SK-N-SH (cell line): Measurements from ENCODE around the gene TNXB. TPM values are rescaled to one million over a fixed set of nuclear protein-coding genes. Genes with fewer than 3 reads are reported as not detected.
A peak's percentile ranks its signal among the peaks of the same experiment; 100 is the strongest.

Experiments used
- CTCF ChIA-PET: fragments of 300-600, 350-600 bp; formaldehyde crosslinking; extraction: SDS; loops from one replicate; lab custom pipeline; 2021; lab: Yijun Ruan, JAX
- POLR2A ChIA-PET: fragments of 350-600 bp; sonication (Branson Sonifier 250); formaldehyde crosslinking; extraction: SDS; loops from one replicate; lab custom pipeline; 2020; ENCODE audit warnings: antibody characterized with exemption, inconsistent platforms; lab: Yijun Ruan, JAX
- DNase-seq: peaks from one replicate; pipeline ENCODE4 v3.0.0; 2012
- H2AFZ ChIP-seq: fragments of 200-600 bp; sonication (generic); 2 replicates; pipeline ENCODE4 v1.8.1; 2016; ENCODE audit warnings: antibody characterized with exemption, mild to moderate bottlenecking, low read depth
- H3F3A ChIP-seq: fragments of 200-600 bp; sonication (generic); replicated peaks from 2 replicates; pipeline ENCODE3; 2016; ENCODE audit warnings: antibody characterized with exemption, mild to moderate bottlenecking; ENCODE audit not compliant: insufficient read depth
- H3K27ac ChIP-seq, 2 experiments: fragments of 200-500 bp in 1 of 2; fragments of 200-600 bp in 1 of 2; sonication (Bioruptor generic) in 1 of 2; sonication (generic), shearing (Covaris generic) in 1 of 2; 2 replicates each; pipeline versions ENCODE4 v1.5.1 to v1.6.1; 2014 to 2016; ENCODE audit warnings: low read depth in 2 of 2, inconsistent platforms in 1 of 2, low read length in 1 of 2, mild to moderate bottlenecking in 1 of 2, mixed read lengths in 1 of 2
- H3K27me3 ChIP-seq: fragments of 200-600 bp; sonication (generic), shearing (Covaris generic); 2 replicates; pipeline ENCODE4 v1.6.1; 2016; ENCODE audit warnings: mixed run types; ENCODE audit not compliant: insufficient read depth
- H3K36me3 ChIP-seq, 2 experiments: fragments of 200-500 bp in 1 of 2; fragments of 200-600 bp in 1 of 2; sonication (Bioruptor generic) in 1 of 2; sonication (generic) in 1 of 2; replicated peaks in 1 of 2; 2 replicates each; pipeline versions ENCODE3 to v1.5.1; 2014 to 2016; ENCODE audit warnings: low read length in 1 of 2, mild to moderate bottlenecking in 1 of 2; ENCODE audit not compliant: insufficient read depth in 2 of 2, control insufficient read depth in 1 of 2
- H3K4me1 ChIP-seq, 2 experiments: fragments of 200-500 bp in 1 of 2; fragments of 200-600 bp in 1 of 2; sonication (Bioruptor generic) in 1 of 2; sonication (generic), shearing (Covaris generic) in 1 of 2; 2 replicates each; pipeline versions ENCODE4 v1.5.1 to v1.6.1; 2014 to 2016; ENCODE audit warnings: low read depth in 1 of 2, low read length in 1 of 2, mixed run types in 1 of 2; ENCODE audit not compliant: insufficient read depth in 2 of 2, control insufficient read depth in 1 of 2
- H3K4me2 ChIP-seq: fragments of 200-600 bp; sonication (generic), shearing (Covaris generic); 2 replicates; pipeline ENCODE4 v1.6.1; 2017; ENCODE audit warnings: mixed run types
- H3K4me3 ChIP-seq, 2 experiments: fragments of 200-500 bp in 1 of 2; fragments of 200-600 bp in 1 of 2; sonication (Bioruptor generic) in 1 of 2; sonication (generic), shearing (Covaris generic) in 1 of 2; 2 replicates each; pipeline versions ENCODE4 v1.5.1 to v1.8.1; 2014 to 2016; ENCODE audit warnings: low read depth in 2 of 2, inconsistent platforms in 1 of 2, low read length in 1 of 2, mild to moderate bottlenecking in 1 of 2, mixed read lengths in 1 of 2, moderate library complexity in 1 of 2
- H3K79me2 ChIP-seq: fragments of 200-600 bp; sonication (generic); 2 replicates; pipeline ENCODE4 v1.8.1; 2017; ENCODE audit warnings: mild to moderate bottlenecking; ENCODE audit not compliant: insufficient read depth
- H3K9ac ChIP-seq: fragments of 200-600 bp; sonication (generic); 2 replicates; pipeline ENCODE4 v1.6.1; 2017; ENCODE audit warnings: mixed run types
- H3K9me2 ChIP-seq: fragments of 200-600 bp; sonication (generic); 2 replicates; pipeline ENCODE4 v1.6.1; 2017; ENCODE audit warnings: mixed run types
- H3K9me3 ChIP-seq: fragments of 200-600 bp; sonication (generic); 2 replicates; pipeline ENCODE4 v1.6.1; 2017; ENCODE audit warnings: mixed run types, mild to moderate bottlenecking, moderate library complexity
- H4K20me1 ChIP-seq: fragments of 200-600 bp; sonication (generic); 2 replicates; pipeline ENCODE4 v1.6.1; 2017; ENCODE audit warnings: mild to moderate bottlenecking, mixed run types; ENCODE audit not compliant: insufficient read depth
- ELF1 ChIP-seq: IDR thresholded peaks from 2 replicates; pipeline ENCODE4 v1.4.0; 2012
- EP300 ChIP-seq, 2 experiments: IDR thresholded peaks; 2 replicates each; pipeline versions ENCODE4 v1.4.0 to v1.6.1; 2012; ENCODE audit warnings: borderline replicate concordance in 1 of 2, low read depth in 1 of 2, low read length in 1 of 2
- MAX ChIP-seq: IDR thresholded peaks from 2 replicates; pipeline ENCODE4 v1.4.0; 2012; ENCODE audit warnings: low read depth
- MXI1 ChIP-seq: IDR thresholded peaks from 2 replicates; pipeline ENCODE4 v1.6.1; 2012; ENCODE audit warnings: mild to moderate bottlenecking, low read depth, low read length, improper control_type of control experiment
- POLR2AphosphoS5 ChIP-seq: IDR thresholded peaks from 2 replicates; pipeline ENCODE4 v1.6.1; 2012; ENCODE audit warnings: low read depth, low read length
- RAD21 ChIP-seq: IDR thresholded peaks from 2 replicates; pipeline ENCODE4 v1.6.1; 2012; ENCODE audit warnings: mild to moderate bottlenecking, low read length
- RCOR1 ChIP-seq: fragments of 150-350 bp; IDR thresholded peaks from 2 replicates; pipeline ENCODE4 v1.6.1; 2017; ENCODE audit warnings: antibody characterized with exemption, low read length
- RFX5 ChIP-seq: IDR thresholded peaks from 2 replicates; pipeline ENCODE4 v1.6.1; 2012; ENCODE audit warnings: mild to moderate bottlenecking, improper control_type of control experiment, low read length
- SIN3A ChIP-seq: IDR thresholded peaks from 2 replicates; pipeline ENCODE4 v1.6.1; 2012; ENCODE audit warnings: low read depth, mild to moderate bottlenecking, low read length, moderate library complexity, borderline replicate concordance
- TCF12 ChIP-seq: IDR thresholded peaks from 2 replicates; pipeline ENCODE4 v1.4.0; 2012
- YY1 ChIP-seq: IDR thresholded peaks from 2 replicates; pipeline ENCODE4 v1.4.0; 2012; ENCODE audit warnings: low read depth, mild to moderate bottlenecking
- WGBS: methylation state at CpG from one replicate; pipeline ENCODE4 v1.1.6; 2017; ENCODE audit warnings: low lambda C conversion rate; 5-methylcytosine and 5-hydroxymethylcytosine counted together
- polyA plus RNA-seq, 3 experiments: library from polyadenylated mRNA; depleted of rRNA; stranded (reverse); fragments of >200 nt; gene quantifications; 2 replicates each; pipeline ENCODE4 v1.2.3, GENCODE V29; 2012
- TF ChIP-seq, protein P1 (sequence below): IDR thresholded peaks from 2 replicates; pipeline ENCODE4 v1.4.0; 2012; ENCODE audit warnings: low read depth, borderline replicate concordance
- TF ChIP-seq, protein P2 (sequence below): fragments of 150-350 bp; IDR thresholded peaks from 2 replicates; pipeline ENCODE4 v1.6.1; 2016; ENCODE audit warnings: mild to moderate bottlenecking, low read depth, low read length

Gene TNXB
- polyA plus RNA-seq, 1 of the 3 experiments (the other 2 are of a cell fraction) = 0.48 TPM

DNA sequence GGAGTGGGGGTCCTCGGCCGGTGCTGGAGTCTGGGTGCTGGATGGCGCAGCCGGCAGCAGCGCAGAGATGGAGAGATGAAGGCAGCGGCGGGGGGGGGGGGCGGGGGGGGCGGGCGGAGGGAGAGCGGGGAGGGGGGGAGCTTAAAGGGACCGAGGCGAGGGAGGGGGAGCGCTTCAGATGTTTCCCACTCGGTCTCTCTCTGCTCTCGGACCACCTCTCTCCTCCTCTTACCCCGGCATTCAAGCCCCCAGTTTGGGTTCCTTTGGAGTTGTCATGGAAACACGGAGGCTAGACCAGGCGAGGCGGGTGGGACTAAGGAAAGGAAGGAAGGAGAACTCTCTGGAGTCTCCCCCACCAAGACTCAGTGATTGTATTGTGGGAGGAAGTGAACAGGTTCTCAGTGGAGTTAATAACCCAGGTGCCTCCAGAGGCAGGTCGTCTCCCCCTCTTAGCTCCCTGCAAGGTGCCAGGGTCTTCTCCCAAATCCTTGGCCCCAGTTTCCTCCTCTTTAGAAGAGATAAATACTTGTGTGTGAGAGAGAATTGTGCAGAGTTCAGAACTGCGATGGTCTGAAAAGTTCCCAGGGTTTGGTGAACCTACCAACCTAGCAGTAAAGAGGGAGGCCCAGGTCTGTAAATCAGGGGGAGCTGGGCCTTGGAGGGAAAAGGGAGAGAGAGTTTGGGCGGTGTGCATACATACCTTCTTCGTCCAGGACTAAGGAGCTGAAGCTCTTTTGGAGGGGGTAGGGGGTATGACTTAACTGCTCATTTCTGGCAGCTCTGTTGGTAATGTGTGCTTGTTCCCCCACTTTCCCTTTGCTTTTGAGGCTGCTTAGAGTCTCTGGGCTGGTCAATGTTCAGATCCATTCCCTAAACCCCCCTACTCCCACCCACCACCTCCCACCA is 43.0 kb upstream of the TNXB start, which contains the start of gene PRRT1:
Gene PRRT1 (minus strand): TSS at position 77 of the 906 bp plus-strand sequence. CDS start 112 bp downstream, outside the sequence.
- no peaks in the 10 kb centered on the region for H4K20me1 ChIP-seq
- H2AFZ ChIP-seq = peak within 1 kb of the TSS; percentile 87
- H3K36me3 ChIP-seq = peaks cover 0 to 8% of the 10 kb centered on the region in 2 experiments
- H3K9ac ChIP-seq = peak within 1 kb of the TSS; percentile 84
- peak within 1 kb of the TSS; percentile 94 for H3K4me2 ChIP-seq
- peaks cover 13 to 31% of the 10 kb centered on the region in 2 experiments; a peak in 3 of 4 replicates for H3K4me1 ChIP-seq
- peak within 1 kb of the TSS; percentile 75 to 81 for H3K4me3 ChIP-seq
- H3K27me3 ChIP-seq = no peaks in the 10 kb centered on the region
- ChIA-PET POLR2A (interaction anchor here (1.6 kb wide), 1 partner anchor 25 kb away, joined by 5 read pairs; no protein-coding TSS in a partner anchor), CTCF (interaction anchor here (0.6 to 0.9 kb wide), 5 partner anchors 14 to 111 kb away, joined by 3 to 8 read pairs (median 4); no protein-coding TSS in a partner anchor)
- WGBS = 55% methylated on average over 18 of the region's 24 CpGs
- no peak for TF ChIP-seq EP300 (IDR thresholded peaks at IDR 0.05; ENCODE audit: borderline replicate concordance in 1 of 2, low read depth in 1 of 2, low read length in 1 of 2)
- TF ChIP-seq RAD21 = no peak
- TF ChIP-seq, protein P1, sequence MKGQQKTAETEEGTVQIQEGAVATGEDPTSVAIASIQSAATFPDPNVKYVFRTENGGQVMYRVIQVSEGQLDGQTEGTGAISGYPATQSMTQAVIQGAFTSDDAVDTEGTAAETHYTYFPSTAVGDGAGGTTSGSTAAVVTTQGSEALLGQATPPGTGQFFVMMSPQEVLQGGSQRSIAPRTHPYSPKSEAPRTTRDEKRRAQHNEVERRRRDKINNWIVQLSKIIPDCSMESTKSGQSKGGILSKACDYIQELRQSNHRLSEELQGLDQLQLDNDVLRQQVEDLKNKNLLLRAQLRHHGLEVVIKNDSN = no peak
- TF ChIP-seq YY1 = no peak
- no peak for TF ChIP-seq TCF12
- no peak for TF ChIP-seq POLR2AphosphoS5
- no peak for TF ChIP-seq SIN3A
- no peak for TF ChIP-seq RCOR1
- DNase-seq = peak; percentile 60
- peak within 1 kb of the TSS; percentile 86 to 95; a peak in 3 of 4 replicates for H3K27ac ChIP-seq
- H3K9me2 ChIP-seq = no peaks in the 10 kb centered on the region
- no peaks in the 10 kb centered on the region for H3K9me3 ChIP-seq
- peaks cover 4% of the 10 kb centered on the region for H3F3A ChIP-seq
- peaks cover 19% of the 10 kb centered on the region for H3K79me2 ChIP-seq

GRCh38 chr6:32151181-32151862 is 42.2 kb upstream of the TNXB start:
- ChIA-PET CTCF (interaction anchor here (0.6 to 0.9 kb wide), 3 partner anchors 14 to 33 kb away, joined by 3 to 8 read pairs (median 3); no protein-coding TSS in a partner anchor), POLR2A (interaction anchor here (1.6 kb wide), 1 partner anchor 26 kb away, joined by 5 read pairs; no protein-coding TSS in a partner anchor)
- Histone ChIP-seq H3K27ac (no peak overlapping the region; a peak in 1 of 4 replicates), H4K20me1 (no peaks in the 10 kb centered on the region), H3K4me3 (peak overlapping the region in 1 of 2 experiments; percentile 41; a peak in 3 of 4 replicates), H3K9me2 (no peaks in the 10 kb centered on the region), H3K9ac (no peak overlapping the region), H3F3A (peaks cover 4% of the 10 kb centered on the region), H3K36me3 (peaks cover 0 to 2% of the 10 kb centered on the region in 2 experiments), H3K4me2 (peak overlapping the region; percentile 64), H3K27me3 (no peaks in the 10 kb centered on the region), H3K79me2 (peaks cover 19% of the 10 kb centered on the region), H2AFZ (no peak overlapping the region)
- WGBS = 61% methylated on average over 7 of the region's 8 CpGs
- DNase-seq = no peak
- TF ChIP-seq, protein P2, sequence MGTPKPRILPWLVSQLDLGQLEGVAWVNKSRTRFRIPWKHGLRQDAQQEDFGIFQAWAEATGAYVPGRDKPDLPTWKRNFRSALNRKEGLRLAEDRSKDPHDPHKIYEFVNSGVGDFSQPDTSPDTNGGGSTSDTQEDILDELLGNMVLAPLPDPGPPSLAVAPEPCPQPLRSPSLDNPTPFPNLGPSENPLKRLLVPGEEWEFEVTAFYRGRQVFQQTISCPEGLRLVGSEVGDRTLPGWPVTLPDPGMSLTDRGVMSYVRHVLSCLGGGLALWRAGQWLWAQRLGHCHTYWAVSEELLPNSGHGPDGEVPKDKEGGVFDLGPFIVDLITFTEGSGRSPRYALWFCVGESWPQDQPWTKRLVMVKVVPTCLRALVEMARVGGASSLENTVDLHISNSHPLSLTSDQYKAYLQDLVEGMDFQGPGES = no peak
- peak; percentile 24; the same call in 1 of the 2 replicates for TF ChIP-seq MXI1
- no peak for TF ChIP-seq ELF1
- TF ChIP-seq MAX = no peak
- no peak for TF ChIP-seq EP300 (IDR thresholded peaks at IDR 0.05; ENCODE audit: borderline replicate concordance in 1 of 2, low read depth in 1 of 2, low read length in 1 of 2)
- no peak for TF ChIP-seq RFX5
- TF ChIP-seq, all 33 proteins: peak for 1
- Histone ChIP-seq H3K9me3 (no peaks in the 10 kb centered on the region), H3K4me1 (peaks cover 13 to 31% of the 10 kb centered on the region in 2 experiments; a peak in 3 of 4 replicates)
